Measurements from ENCODE around the gene ABCF2.

Gene ABCF2

DNA sequence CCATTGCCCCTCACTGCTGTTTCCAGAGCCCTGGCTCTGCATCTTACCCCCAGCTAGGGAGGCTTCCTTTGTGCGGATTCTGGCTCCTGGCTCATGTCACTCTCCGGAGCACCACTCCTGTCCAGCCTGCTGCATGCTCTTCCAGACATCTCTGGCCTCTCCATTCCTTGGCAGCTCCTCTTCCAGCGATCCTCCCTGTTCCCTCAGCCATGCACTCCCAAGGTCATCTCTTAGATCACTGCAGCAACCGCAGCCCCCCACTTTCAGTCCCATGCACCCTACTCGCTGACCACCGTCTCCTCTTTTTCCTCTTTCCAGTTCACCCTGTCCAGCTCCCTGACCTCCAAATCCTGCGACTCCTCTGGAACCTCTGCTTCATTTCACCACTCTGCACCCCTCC, 28.4 kb upstream of the ABCF2 start:
- no peak for DNase-seq
- no peak for TF ChIP-seq EZH2 (optimal IDR thresholded peaks at IDR 0.05; ENCODE audit: low read depth, low read length)
- TF ChIP-seq, protein P1, sequence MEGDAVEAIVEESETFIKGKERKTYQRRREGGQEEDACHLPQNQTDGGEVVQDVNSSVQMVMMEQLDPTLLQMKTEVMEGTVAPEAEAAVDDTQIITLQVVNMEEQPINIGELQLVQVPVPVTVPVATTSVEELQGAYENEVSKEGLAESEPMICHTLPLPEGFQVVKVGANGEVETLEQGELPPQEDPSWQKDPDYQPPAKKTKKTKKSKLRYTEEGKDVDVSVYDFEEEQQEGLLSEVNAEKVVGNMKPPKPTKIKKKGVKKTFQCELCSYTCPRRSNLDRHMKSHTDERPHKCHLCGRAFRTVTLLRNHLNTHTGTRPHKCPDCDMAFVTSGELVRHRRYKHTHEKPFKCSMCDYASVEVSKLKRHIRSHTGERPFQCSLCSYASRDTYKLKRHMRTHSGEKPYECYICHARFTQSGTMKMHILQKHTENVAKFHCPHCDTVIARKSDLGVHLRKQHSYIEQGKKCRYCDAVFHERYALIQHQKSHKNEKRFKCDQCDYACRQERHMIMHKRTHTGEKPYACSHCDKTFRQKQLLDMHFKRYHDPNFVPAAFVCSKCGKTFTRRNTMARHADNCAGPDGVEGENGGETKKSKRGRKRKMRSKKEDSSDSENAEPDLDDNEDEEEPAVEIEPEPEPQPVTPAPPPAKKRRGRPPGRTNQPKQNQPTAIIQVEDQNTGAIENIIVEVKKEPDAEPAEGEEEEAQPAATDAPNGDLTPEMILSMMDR (IDR thresholded peaks at IDR 0.05; ENCODE audit: low read length), result no peak
- no peak for TF ChIP-seq EZH2phosphoT487 (IDR thresholded peaks at IDR 0.05; ENCODE audit: low read length)
- Histone ChIP-seq H3K4me2 (ENCODE audit: low read depth, low read length) (no peak overlapping the region), H3K79me2 (ENCODE audit: low read length) (no peaks in the 10 kb centered on the region), H3K27ac (ENCODE audit: low read length) (no peak overlapping the region), H3K36me3 (replicated peaks; ENCODE audit: insufficient read depth, low read length) (no peaks in the 10 kb centered on the region), H3F3A (ENCODE audit: insufficient read depth, low read length) (no peaks in the 10 kb centered on the region), H3K4me1 (ENCODE audit: low read length) (peaks cover 4% of the 10 kb centered on the region; the same call in 1 of the 2 replicates), H3K4me3 (ENCODE audit: low read length) (no peak overlapping the region), H3K9ac (ENCODE audit: low read length) (no peak overlapping the region), H3K27me3 (replicated peaks; ENCODE audit: insufficient read depth, low read length) (peaks cover 95% of the 10 kb centered on the region), H3K9me3 (replicated peaks; ENCODE audit: insufficient read depth, low read length) (no peaks in the 10 kb centered on the region), H2AFZ (ENCODE audit: low read length) (no peak overlapping the region), H4K20me1 (ENCODE audit: insufficient read depth, low read length) (no peaks in the 10 kb centered on the region), H3K9me2 (replicated peaks; ENCODE audit: insufficient read depth, low read length) (no peaks in the 10 kb centered on the region)

DNA sequence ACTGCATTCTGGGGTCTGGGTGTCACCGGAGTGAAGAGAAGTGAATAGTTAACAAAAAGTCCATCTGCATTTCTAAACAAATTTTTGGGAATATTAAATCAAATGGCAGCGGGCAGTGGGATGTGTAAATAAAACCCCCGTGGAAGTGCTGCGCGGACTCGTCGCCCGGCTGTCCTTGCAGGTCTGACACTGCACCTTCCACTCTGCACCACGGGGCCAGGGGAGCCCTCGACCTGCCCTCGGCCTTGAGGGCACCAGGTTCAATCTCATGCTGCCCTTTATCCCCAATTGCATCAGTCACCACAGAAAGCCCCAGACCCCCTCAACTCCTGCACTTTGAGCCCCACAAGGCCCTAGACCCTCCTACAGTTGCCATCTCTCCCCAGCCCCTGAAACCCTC, 27.8 kb upstream of the ABCF2 start:
- Histone ChIP-seq H4K20me1 (ENCODE audit: insufficient read depth, low read length) (no peaks in the 10 kb centered on the region), H3K27ac (ENCODE audit: low read length) (no peak overlapping the region), H3K4me3 (ENCODE audit: low read length) (no peak overlapping the region), H3K4me1 (ENCODE audit: low read length) (peaks cover 4% of the 10 kb centered on the region; the same call in 1 of the 2 replicates), H3K9ac (ENCODE audit: low read length) (no peak overlapping the region), H3K4me2 (ENCODE audit: low read depth, low read length) (no peak overlapping the region), H2AFZ (ENCODE audit: low read length) (no peak overlapping the region), H3F3A (ENCODE audit: insufficient read depth, low read length) (no peaks in the 10 kb centered on the region), H3K27me3 (replicated peaks; ENCODE audit: insufficient read depth, low read length) (peaks cover 95% of the 10 kb centered on the region), H3K9me2 (replicated peaks; ENCODE audit: insufficient read depth, low read length) (no peaks in the 10 kb centered on the region), H3K36me3 (replicated peaks; ENCODE audit: insufficient read depth, low read length) (no peaks in the 10 kb centered on the region), H3K9me3 (replicated peaks; ENCODE audit: insufficient read depth, low read length) (no peaks in the 10 kb centered on the region), H3K79me2 (ENCODE audit: low read length) (no peaks in the 10 kb centered on the region)
- no peak for DNase-seq
- TF ChIP-seq EZH2phosphoT487 (IDR thresholded peaks at IDR 0.05; ENCODE audit: low read length), result no peak
- TF ChIP-seq EZH2 (optimal IDR thresholded peaks at IDR 0.05; ENCODE audit: low read depth, low read length), result no peak
- TF ChIP-seq, protein P1 (IDR thresholded peaks at IDR 0.05; ENCODE audit: low read length), result no peak

DNA sequence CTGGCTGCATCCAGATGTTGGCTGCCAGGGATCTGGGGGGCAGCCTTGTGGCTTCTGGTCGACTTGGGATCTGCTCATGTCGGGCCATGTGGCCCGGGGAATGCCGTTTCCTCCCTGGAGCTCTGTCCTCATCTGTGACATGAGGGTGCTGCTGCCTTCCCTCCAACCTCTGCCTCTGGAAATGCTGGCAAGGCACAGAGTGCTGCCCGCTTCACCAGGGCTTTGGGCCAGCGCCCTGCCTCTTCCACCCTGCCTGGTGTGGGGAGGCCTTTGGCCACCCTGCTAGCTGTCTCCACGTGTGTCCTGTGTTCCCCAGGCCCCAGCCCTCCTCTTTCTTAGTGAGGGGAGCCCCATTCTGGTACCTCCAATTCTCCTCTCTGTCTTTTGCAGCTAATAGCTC, 27.3 kb upstream of the ABCF2 start:
- H3K9me3 ChIP-seq (replicated peaks; ENCODE audit: insufficient read depth, low read length), result no peaks in the 10 kb centered on the region
- H3K27ac ChIP-seq (ENCODE audit: low read length), result no peak overlapping the region
- no peak overlapping the region for H3K4me3 ChIP-seq (ENCODE audit: low read length)
- H4K20me1 ChIP-seq (ENCODE audit: insufficient read depth, low read length), result no peaks in the 10 kb centered on the region
- no peaks in the 10 kb centered on the region for H3K79me2 ChIP-seq (ENCODE audit: low read length)
- no peak overlapping the region for H3K9ac ChIP-seq (ENCODE audit: low read length)
- no peak overlapping the region for H3K4me2 ChIP-seq (ENCODE audit: low read depth, low read length)
- no peak for TF ChIP-seq EZH2 (optimal IDR thresholded peaks at IDR 0.05; ENCODE audit: low read depth, low read length)
- TF ChIP-seq, protein P1 (IDR thresholded peaks at IDR 0.05; ENCODE audit: low read length), result no peak
- no peak for TF ChIP-seq EZH2phosphoT487 (IDR thresholded peaks at IDR 0.05; ENCODE audit: low read length)
- no peak overlapping the region for H2AFZ ChIP-seq (ENCODE audit: low read length)
- H3K36me3 ChIP-seq (replicated peaks; ENCODE audit: insufficient read depth, low read length), result no peaks in the 10 kb centered on the region
- H3K9me2 ChIP-seq (replicated peaks; ENCODE audit: insufficient read depth, low read length), result no peaks in the 10 kb centered on the region
- peaks cover 4% of the 10 kb centered on the region; the same call in 1 of the 2 replicates for H3K4me1 ChIP-seq (ENCODE audit: low read length)
- no peaks in the 10 kb centered on the region for H3F3A ChIP-seq (ENCODE audit: insufficient read depth, low read length)
- DNase-seq, result no peak
- peaks cover 95% of the 10 kb centered on the region for H3K27me3 ChIP-seq (replicated peaks; ENCODE audit: insufficient read depth, low read length)
